Uterus (tissue), 2 donors: ENCODE measurements around the gene NKX1-1.

Experiments used
- CTCF ChIP-seq, 4 experiments: fragments of 200-600 bp in 2 of 4; fragments of 450-650 bp in 2 of 4; sonication (generic) in 2 of 4; IDR thresholded peaks; one replicate each; pipeline ENCODE4 v1.5.1; 2016 to 2019; ENCODE audit warnings: antibody characterized with exemption in 4 of 4, mild to moderate bottlenecking in 2 of 4, moderate library complexity in 1 of 4
- POLR2A ChIP-seq, 2 donors: fragments of 450-650 bp; IDR thresholded peaks; one replicate each; pipeline ENCODE4 v1.6.1; 2016; ENCODE audit warnings: antibody characterized with exemption in 2 of 2, mild to moderate bottlenecking in 1 of 2, moderate library complexity in 1 of 2

- no peak for TF ChIP-seq CTCF (IDR thresholded peaks at IDR 0.05)
- no peak for TF ChIP-seq POLR2A (IDR thresholded peaks at IDR 0.05)
Observed at GRCh38 chr4:1395941-1396805, 10.1 kb downstream of the NKX1-1 start.
